HG02623 (cell line): Measurements from ENCODE around the gene OXT.
"Not testable (repeated sequence)": the region's sequence is repeated elsewhere in the genome, so short reads cannot be mapped to it uniquely, and the experiment has no call there.

Source experiments
- ATAC-seq: cut with Tn5 transposase; IDR thresholded peaks from one replicate; pipeline ENCODE4 v1.9.1; 2021; ENCODE audit warnings: moderate library complexity; ENCODE audit not compliant: unreplicated experiment

The OXT gene

DNA sequence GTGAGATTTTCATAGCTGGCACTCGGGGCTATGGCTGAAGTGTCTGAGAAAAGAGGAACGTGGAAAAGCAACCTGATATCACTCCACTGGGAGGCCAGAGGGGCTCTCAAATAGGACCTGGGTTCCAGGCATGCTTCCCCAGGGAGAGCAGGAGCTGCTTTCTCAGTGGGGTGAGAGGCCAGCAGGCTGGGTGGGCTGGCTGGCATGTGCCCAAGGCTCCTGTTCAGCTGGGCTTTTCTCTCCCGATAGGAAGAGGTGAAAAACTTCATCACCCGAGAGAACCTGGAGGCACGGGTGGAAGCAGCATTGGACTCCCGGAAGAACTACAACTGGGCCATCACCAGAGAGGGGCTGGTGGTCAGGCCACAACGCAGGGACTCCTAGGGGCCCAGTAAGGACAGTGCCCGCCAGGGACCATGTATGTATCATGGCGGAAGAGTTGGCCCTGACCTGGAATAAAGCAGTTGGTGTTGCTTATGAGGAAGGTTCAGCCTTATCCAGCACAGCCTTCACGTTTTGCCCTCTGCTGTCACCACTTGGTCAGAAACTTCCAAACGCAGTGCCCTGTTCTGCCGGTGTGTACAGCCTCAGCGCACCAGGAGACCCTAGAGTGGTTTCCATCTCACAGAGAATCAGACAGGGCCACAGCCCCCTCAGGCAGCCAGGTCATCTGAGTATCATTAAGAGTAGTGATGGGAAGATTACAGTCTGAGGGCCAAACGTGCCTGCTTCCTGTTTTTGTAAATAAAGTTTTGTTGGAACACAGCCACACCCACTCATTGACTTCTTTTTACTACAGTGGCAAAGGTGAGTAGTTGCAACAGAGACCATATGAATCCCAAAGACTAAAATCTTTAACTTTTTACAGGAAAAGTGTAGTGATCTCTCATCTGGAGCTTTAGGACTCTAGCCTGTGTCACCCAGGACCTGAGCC lies 23.7 kb upstream of the OXT start:
- ATAC-seq, result no peak

DNA sequence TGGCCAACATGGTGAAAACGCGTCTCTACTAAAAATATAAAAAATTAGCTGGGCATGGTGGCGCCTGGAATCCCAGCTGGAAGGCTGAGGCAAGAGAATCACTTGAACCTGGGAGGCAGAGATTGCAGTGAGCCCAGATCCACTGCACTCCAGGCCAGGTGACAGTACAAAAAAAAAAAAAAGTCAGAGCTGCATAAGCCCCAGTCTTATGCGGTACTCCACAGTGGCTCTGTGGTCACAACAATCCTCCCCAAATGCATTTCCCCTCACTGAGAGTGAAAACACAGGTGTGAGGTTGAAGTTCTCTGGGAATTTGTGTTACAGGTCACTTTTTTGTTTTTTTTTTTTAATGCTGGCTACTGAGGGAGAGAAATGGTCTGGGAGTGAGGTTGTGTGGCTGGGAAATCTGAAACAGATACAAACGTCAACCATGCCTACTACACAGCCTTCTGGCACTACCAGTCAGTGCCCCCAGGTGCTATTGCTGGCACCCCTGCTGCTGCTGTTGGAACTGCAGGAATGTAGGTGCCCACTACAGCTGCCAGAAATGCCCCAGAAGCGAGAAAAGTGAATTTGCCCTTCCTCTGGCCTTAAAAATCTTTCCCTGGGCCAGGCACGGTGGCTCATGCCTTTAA lies 19.9 kb upstream of the OXT start:
- no peak for ATAC-seq

DNA sequence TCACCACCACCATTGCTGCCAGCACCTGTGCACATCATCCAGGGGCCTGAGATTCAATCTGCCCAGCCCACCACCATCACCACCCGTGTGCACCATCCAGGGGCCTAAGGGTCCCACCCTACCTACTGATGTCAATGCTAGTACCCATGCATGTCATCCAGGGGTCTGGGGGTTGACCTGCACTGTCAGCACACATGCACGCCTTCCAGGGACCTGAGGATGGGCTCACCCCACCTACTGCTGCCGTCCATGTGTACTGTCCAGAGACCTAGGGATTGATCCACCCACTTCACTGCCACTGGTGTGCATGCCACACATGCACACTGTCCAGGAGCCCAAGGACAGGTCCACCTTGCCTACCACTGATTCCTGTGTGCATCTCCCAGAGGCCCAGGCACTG lies 11.9 kb upstream of the OXT start:
- no peak for ATAC-seq

DNA sequence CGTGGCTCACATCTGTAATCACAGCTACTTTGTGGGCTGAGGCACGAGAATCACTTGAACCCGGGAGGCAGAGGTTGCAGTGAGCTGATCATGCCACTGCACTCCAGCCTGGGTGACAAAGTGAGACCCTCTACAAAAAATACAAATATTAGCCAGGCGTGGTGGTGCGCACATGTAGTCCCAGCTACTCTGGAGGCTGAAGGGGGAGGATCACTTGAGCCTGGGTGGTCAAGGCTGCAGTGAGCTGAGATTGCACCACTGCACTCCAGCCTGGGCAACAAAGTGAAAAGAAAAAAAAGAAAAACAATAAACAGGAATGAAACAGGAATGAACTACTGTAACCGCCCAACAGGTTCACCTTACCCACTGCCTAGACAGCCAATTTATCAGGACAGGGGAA lies 7.3 kb upstream of the OXT start:
- ATAC-seq, result not testable (repeated sequence)

DNA sequence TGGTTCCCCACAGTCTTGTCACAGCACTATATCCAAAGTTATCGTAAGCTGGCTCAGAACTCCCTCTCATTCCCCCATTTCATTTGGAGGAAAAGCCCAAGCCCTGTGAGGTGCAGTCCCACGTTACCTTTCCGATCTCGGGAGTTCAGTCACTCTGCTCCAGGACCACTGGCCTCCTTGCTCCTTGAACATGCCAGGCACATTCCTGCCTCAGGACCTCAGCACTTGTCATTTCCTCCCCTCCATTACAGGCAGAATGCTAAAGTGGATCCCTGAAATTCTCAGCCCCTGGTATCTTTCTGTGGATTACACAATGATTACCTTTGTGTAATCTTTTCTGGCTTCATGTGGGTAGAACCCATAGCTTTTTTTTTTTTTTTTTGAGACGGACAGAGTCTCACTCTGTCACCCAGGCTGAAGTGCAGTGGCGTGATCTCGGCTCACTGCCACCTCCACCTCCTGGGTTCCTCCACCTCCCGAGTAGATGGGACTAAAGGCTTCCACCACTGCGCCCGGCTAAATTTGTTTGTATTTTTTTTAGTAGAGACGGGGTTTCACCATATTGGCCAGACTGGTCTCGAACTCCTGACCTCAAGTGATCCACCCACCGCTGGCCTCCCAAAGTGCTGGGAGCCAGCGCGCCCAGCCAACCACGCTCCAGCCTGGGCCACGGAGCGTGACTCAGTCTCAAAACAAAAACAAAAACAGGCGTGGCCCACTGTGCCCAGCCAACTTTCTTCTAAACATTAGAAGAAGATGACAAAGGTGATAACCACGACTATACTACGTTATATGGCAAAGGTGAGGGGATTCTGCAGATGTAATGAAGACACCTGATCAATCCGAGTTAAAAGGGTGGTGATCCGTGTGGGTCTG lies 4.0 kb upstream of the OXT start:
- no peak for ATAC-seq

DNA sequence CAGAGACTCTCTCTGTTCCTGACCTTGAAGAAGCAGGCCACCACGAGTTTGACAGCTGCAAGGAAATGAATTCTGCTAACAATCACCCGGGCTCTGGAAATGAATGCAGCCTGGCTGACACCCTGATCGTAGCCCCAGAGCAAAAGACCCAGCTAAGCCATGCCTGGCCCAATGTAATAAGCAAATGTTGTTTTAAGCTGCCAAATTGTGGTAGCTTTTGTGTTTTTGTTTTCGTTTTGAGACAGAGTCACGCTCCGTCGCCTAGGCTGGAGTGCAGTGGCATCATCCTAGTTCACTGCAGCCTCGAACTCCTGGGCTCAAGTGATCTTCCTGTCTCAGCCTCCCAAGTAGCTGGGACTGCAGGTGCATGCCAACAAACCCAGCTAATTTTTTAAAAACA lies 3.3 kb upstream of the OXT start:
- ATAC-seq, result no peak

DNA sequence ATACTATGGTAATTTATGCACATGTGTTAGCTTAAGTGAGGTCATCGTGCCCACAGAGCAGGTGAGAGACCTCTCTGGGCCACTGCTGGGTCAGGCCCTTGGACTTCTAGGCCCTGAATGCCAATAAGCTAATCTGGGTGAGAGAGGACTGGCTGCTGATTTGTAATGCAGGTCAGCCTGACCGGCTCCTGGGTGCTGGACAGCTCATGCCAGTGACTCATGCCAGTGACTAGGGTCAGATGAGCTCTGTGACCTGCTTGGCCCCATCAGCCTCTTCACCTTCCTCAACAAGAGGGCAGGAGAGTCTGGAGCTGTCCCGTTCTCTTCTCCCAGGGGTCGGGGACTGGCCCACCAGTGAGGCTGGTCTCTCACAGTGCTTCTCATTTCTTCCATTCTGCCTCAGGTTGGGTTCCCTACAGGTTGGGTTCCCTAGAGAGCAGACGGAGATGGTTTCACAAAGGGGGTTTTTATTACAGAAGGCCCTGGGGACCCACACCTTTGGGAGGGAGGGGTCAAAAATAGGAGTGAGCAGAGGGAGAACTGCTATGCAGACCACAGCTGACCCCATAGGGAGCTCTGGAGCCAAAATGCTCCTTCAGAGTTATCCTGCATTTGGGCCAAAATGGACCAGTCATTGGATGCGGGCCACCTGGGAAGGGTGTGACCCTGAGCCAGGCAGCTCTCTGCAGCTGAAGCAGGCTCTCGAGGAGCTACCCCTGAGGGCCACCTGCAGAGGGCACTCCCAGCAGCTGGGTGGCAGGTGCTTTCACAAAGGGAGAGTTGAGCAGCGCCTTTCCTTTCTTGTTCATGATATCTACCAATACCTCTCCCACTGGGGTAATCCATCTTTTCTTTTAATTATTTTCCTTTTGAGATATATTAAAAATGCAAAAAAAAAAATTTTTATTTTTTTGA lies 2.2 kb upstream of the OXT start:
- no peak for ATAC-seq

DNA sequence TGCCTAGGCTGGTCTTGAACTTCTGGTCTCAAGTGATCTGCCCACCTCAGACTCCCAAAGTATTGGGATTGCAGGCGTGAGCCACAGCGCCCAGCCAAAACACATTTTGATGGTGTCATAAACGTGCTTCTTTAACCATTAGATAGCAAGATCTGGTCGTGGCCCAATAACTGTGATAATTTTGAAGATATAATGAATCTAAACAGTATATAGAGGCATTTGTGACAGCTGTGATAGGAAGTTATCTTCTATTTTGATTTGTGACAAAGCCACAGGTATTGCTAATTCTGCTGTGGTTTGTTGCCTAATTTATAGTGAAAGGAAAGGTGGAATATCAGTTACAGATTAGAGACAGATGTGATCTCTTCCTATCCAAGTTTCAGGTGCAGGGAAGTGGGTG lies 695 bp upstream of the OXT start:
- no peak for ATAC-seq

DNA sequence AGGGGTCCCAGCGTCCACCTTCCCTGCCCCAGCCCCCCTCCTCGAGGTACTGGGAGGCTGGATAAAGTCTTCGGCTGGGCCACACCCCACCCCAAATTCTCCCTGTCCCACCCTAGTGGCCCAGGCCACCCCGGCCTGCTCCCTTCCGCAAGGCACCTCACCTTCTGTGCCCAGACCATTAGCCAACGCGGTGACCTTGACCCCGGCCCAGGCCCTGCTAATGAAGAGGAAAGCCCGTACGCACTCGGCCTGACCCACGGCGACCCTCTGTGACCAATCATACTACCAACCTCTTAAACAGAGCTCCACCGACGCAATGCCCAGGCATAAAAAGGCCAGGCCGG lies 182 bp upstream of the OXT start:
- ATAC-seq, result no peak

DNA sequence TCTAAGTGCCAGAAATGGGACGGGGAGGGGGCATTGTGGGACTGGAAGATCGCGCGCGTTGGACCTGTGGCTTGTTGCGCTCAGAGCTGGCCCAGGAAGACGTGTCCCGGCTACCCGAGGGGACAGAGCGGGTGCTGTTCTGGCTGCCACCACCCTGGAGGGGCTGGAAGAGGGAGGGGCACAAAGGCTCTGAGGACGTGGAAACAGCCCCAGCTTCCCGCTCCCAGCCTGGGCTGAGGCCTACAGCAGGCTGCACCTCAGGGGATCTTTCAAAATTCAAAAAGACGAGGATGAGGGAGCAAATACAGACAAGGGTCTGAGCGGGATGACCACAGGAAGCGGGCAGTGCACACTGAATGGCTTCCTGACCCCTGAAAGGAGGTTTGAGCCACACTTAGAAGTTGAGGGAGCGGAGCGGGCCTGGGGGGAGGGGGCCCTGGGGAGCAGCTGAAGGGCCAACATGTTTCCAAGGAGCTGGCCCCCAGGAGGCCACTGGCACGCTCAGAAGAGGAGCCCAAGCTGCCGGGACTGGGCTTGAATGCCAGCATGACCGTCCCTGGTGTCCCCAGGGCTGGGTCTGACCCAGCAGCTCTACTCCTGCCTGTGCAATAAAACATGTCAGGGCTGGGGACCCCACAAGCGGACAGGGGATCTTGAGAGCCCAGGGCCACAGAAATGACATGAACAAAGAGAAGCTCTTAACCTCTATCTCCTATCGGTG lies 1.3 kb downstream of the OXT start:
- no peak for ATAC-seq

DNA sequence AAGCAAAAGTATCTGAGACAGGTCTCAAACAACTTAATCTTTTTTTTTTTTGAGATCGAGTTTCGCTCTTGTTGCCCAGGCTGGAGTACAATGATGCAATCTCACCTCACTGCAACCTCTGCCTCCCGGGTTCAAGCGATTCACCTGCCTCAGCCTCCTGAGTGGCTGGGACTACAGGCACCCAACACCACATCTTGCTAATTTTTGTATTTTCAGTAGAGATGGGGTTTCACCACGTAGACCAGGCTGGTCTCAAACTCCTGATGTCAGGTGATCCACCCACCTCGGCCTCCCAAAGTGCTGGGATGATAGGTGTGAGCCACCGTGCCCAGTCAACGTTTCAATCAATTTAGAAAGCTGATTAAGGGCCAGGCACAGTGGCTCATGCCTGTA lies 1.8 kb downstream of the OXT start:
- not testable (repeated sequence) for ATAC-seq

DNA sequence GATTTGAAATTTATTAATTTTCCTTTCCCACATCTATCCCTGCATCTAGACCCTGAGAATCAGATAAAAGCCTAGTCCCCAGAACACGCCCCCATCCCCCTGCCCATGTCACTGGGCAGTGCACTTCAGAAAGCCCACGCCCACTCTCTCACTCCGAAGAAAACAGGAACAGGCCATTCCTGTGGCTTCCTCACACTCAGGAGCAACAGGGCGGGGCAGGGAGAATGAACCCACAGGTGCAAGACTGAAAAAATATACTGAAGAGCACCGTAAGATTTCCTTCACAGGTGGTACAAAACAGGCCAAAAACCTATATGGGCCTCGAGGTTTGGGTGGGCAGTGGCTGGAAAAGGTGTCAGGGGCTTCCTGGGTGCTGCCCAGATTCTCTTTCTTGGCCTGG lies 3.4 kb downstream of the OXT start:
- no peak for ATAC-seq

DNA sequence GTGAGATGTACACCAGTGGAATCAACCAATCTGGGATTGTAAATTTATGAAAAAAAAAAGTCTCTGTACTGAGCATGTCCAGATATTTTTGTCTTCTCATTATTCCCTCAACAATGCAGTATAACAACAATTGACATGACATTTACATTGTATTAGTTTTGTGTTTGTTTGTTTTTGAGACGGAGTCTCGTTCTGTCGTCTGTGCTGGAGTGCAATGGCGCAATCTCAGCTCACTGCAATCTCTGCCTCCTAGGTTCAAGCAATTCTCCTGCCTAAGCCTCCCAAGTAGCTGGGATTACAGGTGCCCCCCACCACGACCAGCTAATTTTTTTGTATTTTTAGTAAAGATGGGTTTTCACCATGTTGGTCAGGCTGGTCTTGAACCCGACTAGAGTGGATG lies 3.9 kb downstream of the OXT start:
- ATAC-seq, result not testable (repeated sequence)

DNA sequence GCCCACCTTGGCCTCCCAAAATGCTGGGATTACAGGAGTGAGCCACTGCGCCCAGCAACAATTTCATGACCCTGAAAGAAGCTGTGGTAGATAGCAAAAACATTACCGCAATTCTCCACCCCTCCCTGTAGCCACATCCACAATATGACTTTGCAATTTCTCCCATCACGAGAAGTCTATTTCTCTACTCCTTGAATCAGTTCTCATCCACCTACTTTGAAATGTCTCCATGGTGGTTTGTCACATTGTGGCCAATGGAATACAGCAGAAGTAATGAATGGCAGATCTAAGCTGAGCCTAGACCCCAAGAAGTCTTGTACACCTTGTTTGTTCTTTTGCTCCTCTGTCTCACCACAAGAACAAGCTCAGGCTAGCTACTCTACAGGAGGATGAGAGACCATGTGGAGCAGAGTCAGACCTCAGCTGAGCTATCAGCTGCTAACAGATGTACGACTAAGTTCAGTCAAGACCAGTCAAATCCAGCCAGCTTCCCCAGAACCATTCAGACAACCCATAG lies 6.3 kb downstream of the OXT start:
- ATAC-seq, result no peak

DNA sequence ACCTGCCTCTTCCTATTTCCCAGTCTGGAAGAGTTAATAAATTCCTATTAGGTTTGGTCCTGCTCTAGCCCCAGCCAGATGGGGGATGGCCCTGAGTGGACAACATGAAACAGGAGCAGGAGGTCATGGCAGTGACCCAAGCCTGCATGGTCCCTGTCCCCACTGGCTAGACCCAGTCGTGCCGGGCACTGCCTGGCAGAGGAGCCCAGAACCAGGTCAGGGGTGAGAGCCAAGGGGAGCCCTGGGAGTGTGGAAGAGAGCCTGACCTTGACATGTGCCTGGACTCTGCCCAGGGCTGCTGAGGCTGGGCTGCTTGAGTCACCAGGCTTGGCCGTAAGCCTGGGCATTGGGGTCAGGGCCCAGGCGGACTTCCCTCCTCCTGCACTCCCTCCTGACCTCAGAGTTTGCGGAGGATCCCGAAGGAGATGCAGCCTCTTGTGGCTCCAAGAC lies 9.5 kb downstream of the OXT start:
- no peak for ATAC-seq

DNA sequence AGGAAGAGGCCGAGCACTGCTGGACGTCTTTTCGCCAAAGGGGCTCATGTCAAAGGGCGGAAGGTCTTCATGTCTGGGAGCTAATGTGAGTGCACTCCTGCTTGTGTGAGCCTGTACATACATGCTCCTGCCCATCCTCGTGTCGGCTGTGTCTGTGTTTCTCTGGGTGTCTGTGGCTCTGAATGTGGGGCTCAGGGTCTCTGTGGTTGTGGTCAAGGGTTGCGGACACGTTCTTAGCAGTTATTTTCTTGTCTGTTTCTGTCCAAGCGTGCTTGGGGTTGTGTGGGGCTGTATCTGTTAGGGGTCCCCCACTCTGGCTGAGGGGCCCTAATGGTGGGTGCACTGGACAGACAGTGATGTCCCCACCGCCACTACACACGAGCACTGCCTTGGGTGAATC lies 10.2 kb downstream of the OXT start:
- ATAC-seq, result no peak

DNA sequence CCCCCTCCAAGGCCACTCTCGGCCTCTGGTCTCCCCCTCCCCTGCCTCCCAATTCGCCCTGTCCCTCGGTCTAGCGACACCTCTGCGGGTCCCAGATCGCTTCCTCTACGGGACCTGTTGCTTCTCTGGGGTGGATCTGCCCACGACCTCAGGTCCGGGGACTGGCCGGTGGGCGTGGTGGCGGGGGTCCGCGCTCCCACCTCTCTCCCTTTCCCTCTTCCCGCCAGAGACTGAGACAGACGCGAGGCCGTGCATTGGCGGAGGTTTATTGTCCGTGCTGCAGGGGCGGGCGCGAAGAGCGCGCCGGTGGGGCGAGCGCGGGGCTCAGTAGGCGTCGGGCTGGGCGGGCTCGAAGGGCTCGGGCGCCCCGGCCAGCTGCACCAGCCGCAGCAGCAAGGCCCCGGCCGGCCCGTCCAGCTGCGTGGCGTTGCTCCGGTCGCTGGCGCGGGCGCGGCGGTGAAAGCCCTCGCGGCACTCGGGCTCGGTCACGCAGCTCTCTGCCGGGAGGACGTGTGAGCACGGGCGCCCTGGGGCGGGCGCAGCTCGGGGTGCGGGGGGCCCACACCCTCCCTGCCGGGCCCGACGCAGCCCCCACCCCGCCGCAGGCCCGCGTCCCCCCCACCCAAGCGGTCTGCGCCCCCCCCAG lies 11.0 kb downstream of the OXT start:
- ATAC-seq, result no peak

DNA sequence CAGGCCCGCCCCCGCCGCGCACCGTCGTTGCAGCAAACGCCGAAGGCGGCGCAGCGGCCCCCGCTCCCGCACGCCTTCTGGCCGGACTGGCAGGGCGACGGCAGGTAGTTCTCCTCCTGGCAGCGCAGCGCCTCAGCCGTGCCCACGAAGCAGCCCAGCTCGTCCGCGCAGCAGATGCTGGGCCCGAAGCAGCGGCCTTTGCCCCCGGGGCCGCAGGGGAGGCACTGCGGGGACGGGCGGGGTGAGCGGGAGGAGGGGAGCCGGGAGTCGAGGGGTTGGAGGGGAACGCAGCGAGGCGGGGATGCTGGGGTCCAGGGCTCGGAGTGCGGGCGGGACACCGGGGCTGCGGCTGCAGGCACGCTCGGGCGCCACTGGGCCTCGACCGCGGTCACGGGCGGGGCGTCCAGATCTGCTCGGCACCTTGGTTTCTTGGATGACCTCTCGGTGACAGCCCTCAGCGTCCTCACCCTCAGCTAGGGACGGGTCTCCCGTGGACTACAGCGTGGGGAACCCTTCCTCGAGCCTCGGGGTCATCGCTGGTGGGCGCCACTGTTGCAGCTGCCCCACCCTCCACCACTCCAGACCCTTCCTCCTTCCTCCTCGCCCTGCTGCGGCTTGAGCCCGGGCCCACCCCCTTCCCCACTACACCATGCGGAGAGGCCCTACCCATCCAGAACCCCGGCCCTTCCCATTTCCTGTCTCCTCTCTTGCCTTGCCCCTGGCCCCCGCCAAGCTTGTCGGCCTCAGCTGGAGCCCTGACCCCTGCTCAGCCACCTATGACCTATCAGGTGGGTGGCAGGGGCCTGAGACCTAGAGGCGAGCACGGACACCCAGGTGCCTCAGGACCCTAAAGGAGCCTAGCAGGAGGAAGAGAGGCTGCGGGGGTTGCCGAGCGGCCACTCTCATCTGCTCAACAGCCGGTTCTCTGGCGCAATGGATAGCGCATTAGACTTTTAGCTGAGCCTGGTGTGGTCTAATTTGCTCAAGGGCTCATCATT lies 11.8 kb downstream of the OXT start:
- no peak for ATAC-seq
